IMR-90 (cell line): ENCODE measurements around the gene USP47. TPM values are rescaled to one million over a fixed set of nuclear protein-coding genes. Genes with fewer than 3 reads are reported as not detected.

ENCODE experiments used
- ATAC-seq: fragments of 200-7000 bp; cut with Tn5 transposase; 2 replicates; pipeline ENCODE4 v1.9.1; 2020; ENCODE audit warnings: low read depth, mild to moderate bottlenecking, moderate library complexity
- BruUV-seq: library from RNA; stranded (reverse); fragments of 400-500 nt; replicated peaks from 2 replicates; lab custom pipeline; 2021; lab: Mats Ljungman, UMichigan
- CTCF ChIA-PET: fragments of 300-600 bp; formaldehyde crosslinking; extraction: SDS; loops from one replicate; lab custom pipeline; 2021; ENCODE audit warnings: antibody characterized with exemption; lab: Yijun Ruan, JAX
- POLR2A ChIA-PET: fragments of 300-600 bp; sonication (Branson Sonifier 250); formaldehyde crosslinking; loops from one replicate; lab custom pipeline; 2022; ENCODE audit warnings: antibody characterized with exemption; ENCODE audit not compliant: unreplicated experiment; lab: Charles Lee
- DNase-seq: peaks from one replicate; pipeline ENCODE4 v3.0.0; 2013
- H2AFZ ChIP-seq: replicated peaks from 2 replicates; pipeline ENCODE3; 2013; ENCODE audit warnings: low read length, mild to moderate bottlenecking; ENCODE audit not compliant: poor library complexity
- H2AK5ac ChIP-seq: 2 replicates; pipeline ENCODE4 v1.6.1; 2013; ENCODE audit warnings: low read depth, low read length, inconsistent platforms
- H2AK9ac ChIP-seq: replicated peaks from 2 replicates; pipeline ENCODE3; 2013; ENCODE audit warnings: mild to moderate bottlenecking, low read depth, low read length, moderate library complexity; ENCODE audit not compliant: poor library complexity
- H2BK120ac ChIP-seq: 2 replicates; pipeline ENCODE4 v1.6.1; 2013; ENCODE audit warnings: low read depth, low read length, inconsistent platforms
- H2BK15ac ChIP-seq: 3 replicates; pipeline ENCODE4 v1.6.1; 2013; ENCODE audit warnings: low read depth, low read length, inconsistent platforms
- H2BK20ac ChIP-seq: 2 replicates; pipeline ENCODE4 v1.6.1; 2013; ENCODE audit warnings: low read depth, mild to moderate bottlenecking, inconsistent platforms, low read length, moderate library complexity
- H2BK5ac ChIP-seq: 2 replicates; pipeline ENCODE4 v1.6.1; 2013; ENCODE audit warnings: mild to moderate bottlenecking, low read depth, low read length, inconsistent platforms; ENCODE audit not compliant: poor library complexity, severe bottlenecking
- H3K14ac ChIP-seq: replicated peaks from 2 replicates; pipeline ENCODE4 v1.6.1; 2013; ENCODE audit warnings: low read depth, low read length, inconsistent platforms
- H3K18ac ChIP-seq: 2 replicates; pipeline ENCODE4 v1.6.1; 2013; ENCODE audit warnings: low read depth, low read length, control low read depth
- H3K23ac ChIP-seq: 2 replicates; pipeline ENCODE4 v1.6.1; 2013; ENCODE audit warnings: low read depth, low read length, inconsistent platforms
- H3K27ac ChIP-seq: 2 replicates; pipeline ENCODE4 v1.5.1; 2013; ENCODE audit warnings: mild to moderate bottlenecking, control low read depth, low read length; ENCODE audit not compliant: insufficient read depth
- H3K27me3 ChIP-seq: 2 replicates; pipeline ENCODE4 v1.6.1; 2013; ENCODE audit warnings: low read length; ENCODE audit not compliant: control insufficient read depth, insufficient read depth
- H3K36me3 ChIP-seq: 2 replicates; pipeline ENCODE4 v1.6.1; 2013; ENCODE audit warnings: low read length, mixed read lengths; ENCODE audit not compliant: control insufficient read depth, insufficient read depth
- H3K4ac ChIP-seq: 2 replicates; pipeline ENCODE4 v1.6.1; 2013; ENCODE audit warnings: low read depth, low read length, inconsistent platforms
- H3K4me1 ChIP-seq: 2 replicates; pipeline ENCODE4 v1.6.1; 2013; ENCODE audit warnings: low read length, mixed read lengths; ENCODE audit not compliant: control insufficient read depth, insufficient read depth
- H3K4me2 ChIP-seq: 2 replicates; pipeline ENCODE4 v1.6.1; 2013; ENCODE audit warnings: low read depth, mild to moderate bottlenecking, control low read depth, low read length, moderate library complexity
- H3K4me3 ChIP-seq: 2 replicates; pipeline ENCODE4 v1.5.1; 2013; ENCODE audit warnings: low read depth, mild to moderate bottlenecking, control low read depth, low read length, moderate library complexity; ENCODE audit not compliant: insufficient read depth
- H3K56ac ChIP-seq: 2 replicates; pipeline ENCODE4 v1.6.1; 2013; ENCODE audit warnings: low read length, inconsistent platforms; ENCODE audit not compliant: insufficient read depth; ENCODE audit errors: extremely low read depth
- H3K79me1 ChIP-seq, 2 experiments: 2 replicates each; pipeline ENCODE4 v1.6.1; 2013; ENCODE audit warnings: low read length in 2 of 2, inconsistent platforms in 1 of 2, low read depth in 1 of 2
- H3K9ac ChIP-seq: 2 replicates; pipeline ENCODE4 v1.6.1; 2013; ENCODE audit warnings: low read depth, low read length, control low read depth
- H3K9me1 ChIP-seq: 2 replicates; pipeline ENCODE4 v1.6.1; 2013; ENCODE audit warnings: low read length, inconsistent platforms; ENCODE audit not compliant: insufficient read depth
- H3K9me3 ChIP-seq: 2 replicates; pipeline ENCODE4 v1.6.1; 2013; ENCODE audit warnings: low read length; ENCODE audit not compliant: control insufficient read depth, insufficient read depth
- H4K20me1 ChIP-seq: 2 replicates; pipeline ENCODE4 v1.6.1; 2013; ENCODE audit warnings: low read length, inconsistent platforms; ENCODE audit not compliant: insufficient read depth
- H4K5ac ChIP-seq: 2 replicates; pipeline ENCODE4 v1.6.1; 2013; ENCODE audit warnings: mild to moderate bottlenecking, low read depth, low read length, control low read depth
- H4K8ac ChIP-seq, 2 experiments: 2 replicates each; pipeline ENCODE4 v1.6.1; 2013; ENCODE audit warnings: low read depth in 2 of 2, low read length in 2 of 2, control low read depth in 1 of 2, inconsistent platforms in 1 of 2
- H4K91ac ChIP-seq: 2 replicates; pipeline ENCODE4 v1.6.1; 2013; ENCODE audit warnings: low read depth, low read length, inconsistent platforms; ENCODE audit not compliant: insufficient read depth
- BHLHE40 ChIP-seq: fragments of 150-350 bp; IDR thresholded peaks from 2 replicates; pipeline ENCODE4 v1.6.1; 2016; ENCODE audit warnings: mild to moderate bottlenecking, low read depth, low read length
- CEBPB ChIP-seq: IDR thresholded peaks from 2 replicates; pipeline ENCODE4 v1.6.1; 2012; ENCODE audit warnings: low read depth, low read length, improper control_type of control experiment
- CHD1 ChIP-seq: IDR thresholded peaks from 2 replicates; pipeline ENCODE4 v1.6.1; 2012; ENCODE audit warnings: low read depth, low read length, improper control_type of control experiment
- FOS ChIP-seq: fragments of 150-350 bp; IDR thresholded peaks from 2 replicates; pipeline ENCODE4 v1.6.1; 2016; ENCODE audit warnings: low read depth, low read length
- MAFK ChIP-seq: IDR thresholded peaks from 2 replicates; pipeline ENCODE4 v1.6.1; 2012; ENCODE audit warnings: low read depth, low read length, improper control_type of control experiment
- MAZ ChIP-seq: IDR thresholded peaks from 2 replicates; pipeline ENCODE4 v1.6.1; 2012; ENCODE audit warnings: low read depth, mild to moderate bottlenecking, low read length, improper control_type of control experiment, moderate library complexity, borderline replicate concordance
- MXI1 ChIP-seq: IDR thresholded peaks from 2 replicates; pipeline ENCODE4 v1.6.1; 2012; ENCODE audit warnings: low read depth, mild to moderate bottlenecking, low read length, moderate library complexity, borderline replicate concordance
- NFE2L2 ChIP-seq: fragments of 150-350 bp; IDR thresholded peaks from 2 replicates; pipeline ENCODE4 v1.6.1; 2016; ENCODE audit warnings: low read depth, mild to moderate bottlenecking, low read length
- POLR2A ChIP-seq: IDR thresholded peaks from 2 replicates; pipeline ENCODE4 v1.6.1; 2012; ENCODE audit warnings: mild to moderate bottlenecking, low read depth, low read length
- RAD21 ChIP-seq: IDR thresholded peaks from 2 replicates; pipeline ENCODE4 v1.6.1; 2012; ENCODE audit warnings: low read length, improper control_type of control experiment
- RCOR1 ChIP-seq: IDR thresholded peaks from 2 replicates; pipeline ENCODE4 v1.6.1; 2012; ENCODE audit warnings: mild to moderate bottlenecking, low read length, improper control_type of control experiment; ENCODE audit not compliant: insufficient replicate concordance
- RFX5 ChIP-seq: IDR thresholded peaks from 2 replicates; pipeline ENCODE4 v1.8.0; 2012; ENCODE audit warnings: low read depth, mild to moderate bottlenecking, low read length, moderate library complexity
- SMC3 ChIP-seq: fragments of 150-350 bp; IDR thresholded peaks from 2 replicates; pipeline ENCODE4 v1.6.1; 2016; ENCODE audit warnings: low read depth, mild to moderate bottlenecking, antibody characterized with exemption, low read length, moderate library complexity
- WGBS, 2 experiments: methylation state at CpG; one replicate each; pipeline versions ENCODE4 v1.1.5 to v1.1.7; 2013; ENCODE audit warnings: missing lambda C conversion rate in 2 of 2; ENCODE audit not compliant: insufficient read length in 1 of 2; ENCODE audit errors: extremely low coverage in 2 of 2; 5-methylcytosine and 5-hydroxymethylcytosine counted together
- dilution Hi-C: fragments of 300-500 bp; cut with HindIII; formaldehyde crosslinking; loops from one replicate; pipeline ENCODE4 v1.14.3; 2018; ENCODE audit warnings: low sequenced_read_pairs; ENCODE audit not compliant: unreplicated experiment
- in situ Hi-C: fragments of 300-500 bp; cut with MboI; formaldehyde crosslinking; loops from 3 replicates; pipeline ENCODE4 v1.14.3; 2019; ENCODE audit warnings: low sequenced_read_pairs, inconsistent platforms, mixed read lengths
- intact Hi-C: fragments of 100-400 bp; cut with micrococcal nuclease; formaldehyde crosslinking; loops from 2 replicates; pipeline ENCODE4 v1.10.0; 2022
- polyA plus RNA-seq, 3 experiments: library from polyadenylated mRNA; depleted of rRNA; stranded (reverse); fragments of >200 nt; gene quantifications; 2 replicates each; pipeline ENCODE4 v1.2.3, GENCODE V29; 2012; ENCODE audit warnings: low replicate concordance in 1 of 3
- total RNA-seq: library from RNA; depleted of rRNA; stranded (reverse); fragments of >200 nt; gene quantifications from 2 replicates; pipeline ENCODE4 v1.2.3, GENCODE V29; 2012
- TF ChIP-seq, protein P1 (sequence below): conservative IDR thresholded peaks from 2 replicates; pipeline ENCODE4 v1.5.1; 2012; ENCODE audit warnings: mild to moderate bottlenecking, low read depth, low read length, improper control_type of control experiment
- TF ChIP-seq, protein P2 (sequence below): fragments of 150-350 bp; IDR thresholded peaks from 2 replicates; pipeline ENCODE4 v1.6.1; 2017; ENCODE audit warnings: mild to moderate bottlenecking, antibody characterized with exemption, low read length, low read depth
- TF ChIP-seq, protein P3 (sequence below): fragments of 150-350 bp; IDR thresholded peaks from 2 replicates; pipeline ENCODE4 v1.6.1; 2016; ENCODE audit warnings: low read depth, mild to moderate bottlenecking, low read length, moderate library complexity, borderline replicate concordance

USP47 gene
- total and polyA plus RNA-seq, 2 of the 4 experiments (the other 2 are of a cell fraction), result 15.0 to 110 TPM

GRCh38 chr11:11880179-11880578 is 38.4 kb downstream of the USP47 start:
- Histone ChIP-seq H3K9ac (no peak overlapping the region), H3K9me1 (peaks cover 9% of the 10 kb centered on the region), H3K18ac (no peak overlapping the region), H4K20me1 (peaks cover 38% of the 10 kb centered on the region), H3K4me2 (no peak overlapping the region), H3K23ac (no peak overlapping the region), H3K36me3 (peaks cover 6% of the 10 kb centered on the region), H3K27ac (no peak overlapping the region), H2BK15ac (no peak overlapping the region), H4K91ac (no peak overlapping the region), H3K79me1 (peaks cover 20 to 69% of the 10 kb centered on the region in 2 experiments), H3K14ac (no peak overlapping the region), H3K56ac (no peak overlapping the region), H2BK120ac (no peak overlapping the region), H4K8ac (no peak overlapping the region), H3K27me3 (no peaks in the 10 kb centered on the region), H3K4me3 (no peak overlapping the region), H3K4me1 (no peaks in the 10 kb centered on the region), H2AK5ac (no peak overlapping the region), H2BK5ac (no peak overlapping the region), H4K5ac (no peak overlapping the region), H3K4ac (no peak overlapping the region), H3K9me3 (no peaks in the 10 kb centered on the region), H2BK20ac (no peak overlapping the region), H2AK9ac (no peak overlapping the region), H2AFZ (no peak overlapping the region)
- CTCF ChIA-PET, result interaction anchor here (0.9 to 1.2 kb wide), 2 partner anchors 14 to 19 kb away, joined by 3 read pairs; no protein-coding TSS in a partner anchor
- intact Hi-C loops, result no loop called here
- TF ChIP-seq RCOR1 (no peak), CEBPB (no peak), RFX5 (no peak), POLR2A (no peak), CHD1 (no peak), MAFK (no peak), MXI1 (no peak), RAD21 (no peak), MAZ (no peak), FOS (no peak), SMC3 (no peak), BHLHE40 (no peak), NFE2L2 (no peak)
- TF ChIP-seq, protein P1, sequence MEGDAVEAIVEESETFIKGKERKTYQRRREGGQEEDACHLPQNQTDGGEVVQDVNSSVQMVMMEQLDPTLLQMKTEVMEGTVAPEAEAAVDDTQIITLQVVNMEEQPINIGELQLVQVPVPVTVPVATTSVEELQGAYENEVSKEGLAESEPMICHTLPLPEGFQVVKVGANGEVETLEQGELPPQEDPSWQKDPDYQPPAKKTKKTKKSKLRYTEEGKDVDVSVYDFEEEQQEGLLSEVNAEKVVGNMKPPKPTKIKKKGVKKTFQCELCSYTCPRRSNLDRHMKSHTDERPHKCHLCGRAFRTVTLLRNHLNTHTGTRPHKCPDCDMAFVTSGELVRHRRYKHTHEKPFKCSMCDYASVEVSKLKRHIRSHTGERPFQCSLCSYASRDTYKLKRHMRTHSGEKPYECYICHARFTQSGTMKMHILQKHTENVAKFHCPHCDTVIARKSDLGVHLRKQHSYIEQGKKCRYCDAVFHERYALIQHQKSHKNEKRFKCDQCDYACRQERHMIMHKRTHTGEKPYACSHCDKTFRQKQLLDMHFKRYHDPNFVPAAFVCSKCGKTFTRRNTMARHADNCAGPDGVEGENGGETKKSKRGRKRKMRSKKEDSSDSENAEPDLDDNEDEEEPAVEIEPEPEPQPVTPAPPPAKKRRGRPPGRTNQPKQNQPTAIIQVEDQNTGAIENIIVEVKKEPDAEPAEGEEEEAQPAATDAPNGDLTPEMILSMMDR, result no peak
- TF ChIP-seq, protein P2, sequence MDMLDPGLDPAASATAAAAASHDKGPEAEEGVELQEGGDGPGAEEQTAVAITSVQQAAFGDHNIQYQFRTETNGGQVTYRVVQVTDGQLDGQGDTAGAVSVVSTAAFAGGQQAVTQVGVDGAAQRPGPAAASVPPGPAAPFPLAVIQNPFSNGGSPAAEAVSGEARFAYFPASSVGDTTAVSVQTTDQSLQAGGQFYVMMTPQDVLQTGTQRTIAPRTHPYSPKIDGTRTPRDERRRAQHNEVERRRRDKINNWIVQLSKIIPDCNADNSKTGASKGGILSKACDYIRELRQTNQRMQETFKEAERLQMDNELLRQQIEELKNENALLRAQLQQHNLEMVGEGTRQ, result no peak
- TF ChIP-seq, protein P3, sequence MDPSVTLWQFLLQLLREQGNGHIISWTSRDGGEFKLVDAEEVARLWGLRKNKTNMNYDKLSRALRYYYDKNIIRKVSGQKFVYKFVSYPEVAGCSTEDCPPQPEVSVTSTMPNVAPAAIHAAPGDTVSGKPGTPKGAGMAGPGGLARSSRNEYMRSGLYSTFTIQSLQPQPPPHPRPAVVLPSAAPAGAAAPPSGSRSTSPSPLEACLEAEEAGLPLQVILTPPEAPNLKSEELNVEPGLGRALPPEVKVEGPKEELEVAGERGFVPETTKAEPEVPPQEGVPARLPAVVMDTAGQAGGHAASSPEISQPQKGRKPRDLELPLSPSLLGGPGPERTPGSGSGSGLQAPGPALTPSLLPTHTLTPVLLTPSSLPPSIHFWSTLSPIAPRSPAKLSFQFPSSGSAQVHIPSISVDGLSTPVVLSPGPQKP, result no peak
- in situ Hi-C loops, result no loop called here
- no peak for ATAC-seq
- dilution Hi-C loops, result no loop called here
- BruUV-seq, result no TSS peak
- WGBS, 2 experiments, result no CpG with 5 or more reads among the region's 2 CpGs
- POLR2A ChIA-PET, result no interaction called here
- no peak for DNase-seq
